HCT116 (cell line): ENCODE measurements around the gene ID3. TPM values are rescaled to one million over a fixed set of nuclear protein-coding genes. Genes with fewer than 3 reads are reported as not detected.

ENCODE experiments used
- ATAC-seq: fragments of 200-7000 bp; cut with Tn5 transposase; 2 replicates; pipeline ENCODE4 v1.9.1; 2020; ENCODE audit warnings: mild to moderate bottlenecking, moderate library complexity
- BruUV-seq: library from RNA; stranded (reverse); fragments of 400-500 nt; replicated peaks from 2 replicates; lab custom pipeline; 2021; lab: Mats Ljungman, UMichigan
- CTCF ChIA-PET: fragments of 300-600 bp; sonication (Branson Sonifier 250); formaldehyde crosslinking; loops from one replicate; lab custom pipeline; 2021; ENCODE audit warnings: antibody characterized with exemption; lab: Charles Lee
- POLR2A ChIA-PET: fragments of 300-600, 350-600 bp; sonication (Branson Sonifier 250); formaldehyde crosslinking; loops from one replicate; lab custom pipeline; 2021; ENCODE audit warnings: antibody characterized with exemption; lab: Charles Lee
- RAD21 ChIA-PET, 2 experiments: fragments of 300-600 bp; sonication (Branson Sonifier 250); formaldehyde crosslinking; loops; one replicate each; lab custom pipeline; 2023; ENCODE audit warnings: low total read pairs in 2 of 2; ENCODE audit not compliant: uncharacterized antibody in 2 of 2, unreplicated experiment in 2 of 2, low non-redundant PET in 1 of 2; lab: Charles Lee
- DNase-seq: peaks from one replicate; pipeline ENCODE4 v3.0.0-alpha.2; 2010; ENCODE audit warnings: low read depth, low spot score
- H2AFZ ChIP-seq: fragments of 200-600 bp; shearing (Covaris generic), sonication (generic); 2 replicates; pipeline ENCODE4 v1.6.1; 2017; ENCODE audit warnings: low read depth, mixed run types, mixed read lengths, antibody characterized with exemption, low read length; ENCODE audit not compliant: poor library complexity, severe bottlenecking
- H3K27ac ChIP-seq: 2 replicates; pipeline ENCODE4 v1.5.1; 2012; ENCODE audit warnings: low read depth, low read length
- H3K27me3 ChIP-seq: fragments of 200-600 bp; sonication (generic); 2 replicates; pipeline ENCODE4 v1.6.1; 2016; ENCODE audit warnings: mixed run types, low read length, mixed read lengths; ENCODE audit not compliant: insufficient read depth
- H3K36me3 ChIP-seq, 2 experiments: fragments of 200-500 bp in 1 of 2; fragments of 200-600 bp in 1 of 2; sonication (Bioruptor generic) in 1 of 2; sonication (generic) in 1 of 2; 2 replicates each; pipeline versions ENCODE4 v1.5.1 to v1.6.1; 2014 to 2016; ENCODE audit warnings: low read length in 2 of 2, inconsistent platforms in 1 of 2, mixed read lengths in 1 of 2, mixed run types in 1 of 2; ENCODE audit not compliant: insufficient read depth in 2 of 2, control insufficient read depth in 1 of 2
- H3K4me1 ChIP-seq, 2 experiments: fragments of 200-600 bp in 1 of 2; sonication (generic) in 1 of 2; 2 replicates each; pipeline versions ENCODE4 v1.5.1 to v1.6.1; 2012 to 2017; ENCODE audit warnings: low read length in 2 of 2, inconsistent platforms in 1 of 2, mild to moderate bottlenecking in 1 of 2, mixed read lengths in 1 of 2, mixed run types in 1 of 2, moderate library complexity in 1 of 2; ENCODE audit not compliant: insufficient read depth in 2 of 2, control insufficient read depth in 1 of 2
- H3K4me2 ChIP-seq: fragments of 200-600 bp; sonication (generic); 2 replicates; pipeline ENCODE4 v1.6.1; 2017; ENCODE audit warnings: mixed run types, low read length, mixed read lengths
- H3K4me3 ChIP-seq, 2 experiments: fragments of 200-600 bp in 1 of 2; sonication (generic) in 1 of 2; replicated peaks in 1 of 2; 2 replicates each; pipeline ENCODE4 v1.5.1; 2011 to 2016; ENCODE audit warnings: low read length in 2 of 2, control low read depth in 1 of 2, low read depth in 1 of 2, mild to moderate bottlenecking in 1 of 2, mixed read lengths in 1 of 2, mixed run types in 1 of 2
- H3K79me2 ChIP-seq: fragments of 200-600 bp; sonication (generic); 2 replicates; pipeline ENCODE4 v1.6.1; 2017; ENCODE audit warnings: mild to moderate bottlenecking, mixed run types, low read length, moderate library complexity, mixed read lengths; ENCODE audit not compliant: insufficient read depth
- H3K9ac ChIP-seq: fragments of 200-600 bp; sonication (generic); 2 replicates; pipeline ENCODE4 v1.6.1; 2016; ENCODE audit warnings: low read length, mixed read lengths
- H3K9me2 ChIP-seq: fragments of 200-600 bp; sonication (generic), shearing (Covaris generic); 2 replicates; pipeline ENCODE4 v1.6.1; 2017; ENCODE audit warnings: mixed run types, mild to moderate bottlenecking, moderate library complexity; ENCODE audit not compliant: insufficient read depth
- H3K9me3 ChIP-seq, 2 experiments: fragments of 200-500 bp in 1 of 2; fragments of 200-600 bp in 1 of 2; sonication (Bioruptor generic) in 1 of 2; sonication (generic) in 1 of 2; 2 replicates each; pipeline ENCODE4 v1.6.1; 2014 to 2017; ENCODE audit warnings: low read length in 2 of 2, mixed read lengths in 2 of 2, inconsistent platforms in 1 of 2, low read depth in 1 of 2, mild to moderate bottlenecking in 1 of 2, mixed run types in 1 of 2, moderate library complexity in 1 of 2; ENCODE audit not compliant: control insufficient read depth in 1 of 2, insufficient read depth in 1 of 2
- H4K20me1 ChIP-seq: fragments of 200-600 bp; sonication (generic), shearing (Covaris generic); 2 replicates; pipeline ENCODE4 v1.6.1; 2017; ENCODE audit warnings: mixed run types, mild to moderate bottlenecking, moderate library complexity; ENCODE audit not compliant: insufficient read depth
- POLR2A ChIP-seq: IDR thresholded peaks from 2 replicates; pipeline ENCODE4 v1.7.0; 2011; ENCODE audit warnings: borderline replicate concordance; ENCODE audit not compliant: insufficient read depth, insufficient read length; ENCODE audit errors: extremely low read depth
- RAD21 ChIP-seq: IDR thresholded peaks from 2 replicates; pipeline ENCODE4 v1.6.1; 2012; ENCODE audit warnings: low read depth, mild to moderate bottlenecking
- SP1 ChIP-seq: IDR thresholded peaks from 2 replicates; pipeline ENCODE4 v1.6.1; 2012; ENCODE audit warnings: low read depth
- intact Hi-C: fragments of 100-400 bp; cut with micrococcal nuclease; formaldehyde crosslinking; loops from 2 replicates; pipeline ENCODE4 v1.10.0; 2022
- total RNA-seq: library from RNA; stranded (reverse); gene quantifications from one replicate; pipeline ENCODE4 v1.2.1, GENCODE V29; 2021; ENCODE audit not compliant: unreplicated experiment
- TF ChIP-seq, protein P1 (sequence below): IDR thresholded peaks from 2 replicates; pipeline ENCODE4 v1.6.1; 2012; ENCODE audit warnings: low read depth

Gene ID3
- total RNA-seq, 1 experiment from 2014 or later = 183 TPM

DNA sequence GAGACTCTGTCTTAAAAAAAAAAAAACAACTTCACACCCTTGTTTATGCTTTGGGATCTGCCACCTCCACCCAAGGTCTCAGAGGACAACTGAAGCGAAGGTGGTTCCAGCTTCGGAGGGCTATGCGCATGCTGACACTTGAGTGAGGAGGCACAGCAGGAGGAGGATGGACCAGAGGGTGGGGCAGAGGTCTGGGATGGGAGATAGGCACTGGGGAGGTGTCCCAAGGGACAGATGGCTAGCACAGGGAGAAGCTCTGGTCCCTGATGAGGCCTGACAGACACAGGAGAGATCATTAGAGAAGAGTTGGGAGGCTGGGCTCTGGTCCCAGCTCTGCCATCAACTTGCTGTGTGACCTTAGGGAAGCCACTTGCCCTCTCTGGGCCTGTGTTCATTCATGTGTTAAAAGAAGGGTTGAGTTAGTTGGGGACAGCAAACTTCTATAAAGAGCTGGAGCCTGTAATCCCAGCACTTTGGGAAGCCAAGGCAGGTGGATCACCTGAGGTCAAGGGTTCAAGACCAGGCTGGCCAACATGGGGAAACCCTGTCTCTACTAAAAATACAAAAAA lies 45.1 kb downstream of the ID3 start:
- Histone ChIP-seq H3K4me1 (no peaks in the 10 kb centered on the region), H3K9ac (no peak overlapping the region), H3K4me3 (no peak overlapping the region), H3K9me3 (no peaks in the 10 kb centered on the region), H4K20me1 (no peaks in the 10 kb centered on the region; the same call in 1 of the 2 replicates), H3K9me2 (no peaks in the 10 kb centered on the region), H3K4me2 (no peak overlapping the region), H2AFZ (no peak overlapping the region), H3K27me3 (no peaks in the 10 kb centered on the region), H3K27ac (no peak overlapping the region), H3K79me2 (no peaks in the 10 kb centered on the region), H3K36me3 (peaks cover 21 to 32% of the 10 kb centered on the region in 2 experiments)
- DNase-seq (no peak), ATAC-seq (no peak)
- intact Hi-C loops = no loop called here
- no peak for TF ChIP-seq POLR2A
- CTCF ChIA-PET = interaction anchor here (2.3 kb wide), 1 partner anchor 14 kb away, joined by 8 read pairs; no protein-coding TSS in a partner anchor
- no TSS peak for BruUV-seq
- RAD21 ChIA-PET = no interaction called here
- POLR2A ChIA-PET = no interaction called here

DNA sequence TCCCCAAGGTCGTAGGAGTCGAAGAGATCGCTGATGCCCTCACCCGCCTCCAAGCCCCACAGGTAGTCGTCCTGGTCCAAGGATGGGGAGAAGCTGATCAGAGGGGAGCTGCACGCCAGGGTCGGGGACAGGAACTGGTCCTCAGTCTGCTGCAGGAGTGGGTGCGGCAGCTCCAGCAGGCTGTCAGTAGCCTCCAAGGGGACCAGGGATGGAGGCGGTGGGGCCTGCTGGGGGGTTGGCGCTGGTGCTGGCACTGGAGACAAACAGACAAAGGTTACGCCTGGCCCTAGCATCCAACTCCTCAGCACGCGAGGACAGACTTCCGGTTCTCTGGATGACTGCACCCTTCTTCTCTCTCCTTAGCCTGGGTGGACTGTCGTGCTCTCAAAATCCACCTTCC lies 49.4 kb downstream of the ID3 start:
- POLR2A ChIA-PET = no interaction called here

More for the DNA sequence above, 49.4 kb downstream of the ID3 start:
- intact Hi-C loops = no loop called here
- TF ChIP-seq, protein P1, sequence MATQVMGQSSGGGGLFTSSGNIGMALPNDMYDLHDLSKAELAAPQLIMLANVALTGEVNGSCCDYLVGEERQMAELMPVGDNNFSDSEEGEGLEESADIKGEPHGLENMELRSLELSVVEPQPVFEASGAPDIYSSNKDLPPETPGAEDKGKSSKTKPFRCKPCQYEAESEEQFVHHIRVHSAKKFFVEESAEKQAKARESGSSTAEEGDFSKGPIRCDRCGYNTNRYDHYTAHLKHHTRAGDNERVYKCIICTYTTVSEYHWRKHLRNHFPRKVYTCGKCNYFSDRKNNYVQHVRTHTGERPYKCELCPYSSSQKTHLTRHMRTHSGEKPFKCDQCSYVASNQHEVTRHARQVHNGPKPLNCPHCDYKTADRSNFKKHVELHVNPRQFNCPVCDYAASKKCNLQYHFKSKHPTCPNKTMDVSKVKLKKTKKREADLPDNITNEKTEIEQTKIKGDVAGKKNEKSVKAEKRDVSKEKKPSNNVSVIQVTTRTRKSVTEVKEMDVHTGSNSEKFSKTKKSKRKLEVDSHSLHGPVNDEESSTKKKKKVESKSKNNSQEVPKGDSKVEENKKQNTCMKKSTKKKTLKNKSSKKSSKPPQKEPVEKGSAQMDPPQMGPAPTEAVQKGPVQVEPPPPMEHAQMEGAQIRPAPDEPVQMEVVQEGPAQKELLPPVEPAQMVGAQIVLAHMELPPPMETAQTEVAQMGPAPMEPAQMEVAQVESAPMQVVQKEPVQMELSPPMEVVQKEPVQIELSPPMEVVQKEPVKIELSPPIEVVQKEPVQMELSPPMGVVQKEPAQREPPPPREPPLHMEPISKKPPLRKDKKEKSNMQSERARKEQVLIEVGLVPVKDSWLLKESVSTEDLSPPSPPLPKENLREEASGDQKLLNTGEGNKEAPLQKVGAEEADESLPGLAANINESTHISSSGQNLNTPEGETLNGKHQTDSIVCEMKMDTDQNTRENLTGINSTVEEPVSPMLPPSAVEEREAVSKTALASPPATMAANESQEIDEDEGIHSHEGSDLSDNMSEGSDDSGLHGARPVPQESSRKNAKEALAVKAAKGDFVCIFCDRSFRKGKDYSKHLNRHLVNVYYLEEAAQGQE = no peak
- no peak for TF ChIP-seq SP1
- TF ChIP-seq RAD21 = no peak
- CTCF ChIA-PET = no interaction called here
- Histone ChIP-seq H3K4me1 (no peaks in the 10 kb centered on the region), H2AFZ (no peak overlapping the region), H4K20me1 (no peaks in the 10 kb centered on the region), H3K36me3 (peaks cover 5 to 14% of the 10 kb centered on the region in 2 experiments; a peak in 3 of 4 replicates), H3K27me3 (no peaks in the 10 kb centered on the region), H3K9me3 (no peaks in the 10 kb centered on the region), H3K4me2 (no peak overlapping the region), H3K79me2 (no peaks in the 10 kb centered on the region), H3K9me2 (no peaks in the 10 kb centered on the region), H3K9ac (no peak overlapping the region), H3K27ac (no peak overlapping the region), H3K4me3 (no peak overlapping the region)
- no TSS peak for BruUV-seq
- DNase-seq (no peak), ATAC-seq (no peak)
- RAD21 ChIA-PET = no interaction called here

Other genes starting within 250 kb of the ID3 start
- 194 TPM for gene HNRNPR, start 215.2 kb downstream of the ID3 start, total RNA-seq
- gene ZNF436, start 189.7 kb downstream of the ID3 start, total RNA-seq = 8.1 TPM
- 3.7 TPM for gene TCEA3, start 134.8 kb downstream of the ID3 start, total RNA-seq
- 19.7 TPM for gene ASAP3, start 75.3 kb downstream of the ID3 start, total RNA-seq
- gene E2F2, start 28.3 kb downstream of the ID3 start, total RNA-seq = 16.3 TPM
- gene RPL11, start 132.3 kb upstream of the ID3 start, total RNA-seq = 1,262 TPM
- 39.3 TPM for gene ELOA, start 184.0 kb upstream of the ID3 start, total RNA-seq
- gene PITHD1, start 218.9 kb upstream of the ID3 start, total RNA-seq = 57.2 TPM
- gene LYPLA2, start 231.6 kb upstream of the ID3 start, total RNA-seq = 78.0 TPM
- 114 TPM for gene GALE, start 241.3 kb upstream of the ID3 start, total RNA-seq